Gastrocnemius medialis (tissue), 4 donors: Measurements from ENCODE around the gene SCN7A.

Experiments used
- CTCF ChIP-seq, 5 experiments: fragments of 450-650 bp in 3 of 5; fragments of 200-600 bp in 2 of 5; sonication (generic) in 2 of 5; IDR thresholded peaks in 4 of 5; conservative IDR thresholded peaks in 1 of 5; 1 replicate in 4 of 5; 2 replicates in 1 of 5; pipeline ENCODE4 v1.5.1; 2016 to 2019; ENCODE audit warnings: antibody characterized with exemption in 5 of 5, mild to moderate bottlenecking in 3 of 5, moderate library complexity in 3 of 5
- POLR2A ChIP-seq, 2 donors: fragments of 450-650 bp; IDR thresholded peaks; one replicate each; pipeline ENCODE4 v1.6.1; 2017; ENCODE audit warnings: antibody characterized with exemption in 2 of 2, mild to moderate bottlenecking in 2 of 2, moderate library complexity in 2 of 2

GRCh38 chr2:166521155-166521554, 27.1 kb upstream of the SCN7A start:
- TF ChIP-seq CTCF (IDR thresholded peaks at IDR 0.05 in 4 of 5, conservative IDR thresholded peaks at IDR 0.05 in 1 of 5) (no peak), POLR2A (IDR thresholded peaks at IDR 0.05) (no peak)
